Dermis microvascular lymphatic vessel endothelial cell (primary cell): ENCODE results near the gene NCAM2. TPM values are rescaled to one million over a fixed set of nuclear protein-coding genes. Genes with fewer than 3 reads are reported as not detected.

Experiments
- DNase-seq, 2 donors: peaks; one replicate each; pipeline versions ENCODE4 v3.0.0 to v3.0.0-alpha.2; 2010; ENCODE audit warnings: low read depth in 2 of 2
- total RNA-seq: library from RNA; depleted of rRNA; stranded (reverse); fragments of >200 nt; gene quantifications from 2 replicates; pipeline ENCODE4 v1.2.1, GENCODE V29; 2014

The NCAM2 gene
- total RNA-seq, 1 donor from 2014 or later = 0.13 TPM

GRCh38 chr21:21175798-21176334 lies 177.7 kb downstream of the NCAM2 start:
- no peak for DNase-seq

- DNase-seq = no peak
Observed at GRCh38 chr21:21177353-21177986, 179.3 kb downstream of the NCAM2 start.

DNA sequence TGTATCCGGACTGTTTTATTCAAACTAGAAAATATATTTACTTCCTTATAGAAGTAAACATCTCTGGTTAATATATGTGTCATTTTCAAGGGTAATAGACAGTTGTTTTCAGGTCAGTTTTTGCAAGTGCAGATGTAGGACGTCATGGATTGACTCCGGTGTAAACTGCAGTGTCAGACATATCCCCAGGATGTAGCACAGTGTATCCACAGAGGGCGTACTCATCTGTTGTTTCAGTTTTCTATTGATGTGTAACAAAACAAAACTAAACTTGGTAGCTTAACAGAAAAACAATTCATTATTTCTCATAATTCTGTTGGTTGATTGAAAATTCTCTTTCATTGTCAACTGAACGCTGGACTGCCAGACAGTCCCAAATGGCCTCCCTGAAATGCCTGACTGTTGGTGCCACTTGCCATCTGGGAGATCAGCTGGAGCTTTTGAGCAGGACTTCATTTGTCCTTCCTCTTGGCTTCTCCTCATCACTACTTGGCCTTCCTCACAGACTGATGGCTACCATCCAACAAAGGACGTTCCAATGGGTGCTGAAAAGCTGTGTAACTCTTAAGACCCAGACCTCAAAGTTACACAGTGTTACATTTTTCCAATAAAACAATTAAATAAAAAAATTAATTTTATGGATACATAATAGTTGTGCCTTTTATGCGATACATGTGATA lies 181.6 kb downstream of the NCAM2 start:
- DNase-seq = no peak

DNA sequence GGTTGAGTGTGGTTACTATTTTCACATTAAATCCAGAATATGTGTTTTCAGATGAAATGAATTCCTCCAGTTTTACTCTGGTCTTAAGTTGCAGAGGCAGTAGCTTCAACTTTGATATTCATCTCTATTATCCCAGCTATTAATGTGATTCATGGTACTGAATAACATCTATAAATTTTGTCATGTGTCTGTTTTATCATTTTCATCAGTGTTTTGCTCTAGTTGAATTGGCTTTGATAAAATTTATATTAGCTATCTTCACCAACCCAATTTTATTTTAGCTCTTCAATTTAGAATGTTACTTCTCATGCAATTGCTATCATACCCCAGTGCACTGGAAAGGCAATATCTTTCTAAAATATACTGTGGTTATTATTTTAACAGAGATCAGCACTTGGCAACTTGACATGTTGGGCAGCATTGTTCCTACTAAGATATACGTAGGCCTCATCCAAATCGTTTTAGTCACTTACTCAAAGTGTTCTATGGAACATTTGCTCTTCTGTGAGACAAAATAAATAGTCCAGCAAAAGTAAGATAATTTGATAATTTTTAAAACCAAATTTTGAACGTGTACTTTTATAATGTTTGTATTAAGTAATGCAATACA lies 184.3 kb downstream of the NCAM2 start:
- no peak for DNase-seq

DNA sequence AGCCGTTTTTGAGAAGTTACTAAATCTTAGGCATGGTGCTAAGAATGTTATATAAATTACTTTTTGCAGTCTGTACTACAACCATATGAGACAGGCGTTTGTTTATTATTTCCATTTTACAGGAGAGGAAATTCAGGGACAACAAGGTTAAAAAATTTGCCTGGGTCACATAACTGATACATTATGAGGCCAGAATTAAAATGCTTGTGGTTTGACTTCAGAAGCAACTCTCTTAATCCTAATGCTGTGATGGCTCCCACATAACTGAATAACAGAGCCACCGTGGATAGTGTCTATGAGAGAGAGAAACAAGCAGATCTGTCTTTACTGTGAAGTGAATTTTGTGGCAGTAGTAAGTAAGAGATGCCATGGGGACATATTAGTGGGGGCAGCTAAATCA lies 184.9 kb downstream of the NCAM2 start:
- DNase-seq = no peak

DNA sequence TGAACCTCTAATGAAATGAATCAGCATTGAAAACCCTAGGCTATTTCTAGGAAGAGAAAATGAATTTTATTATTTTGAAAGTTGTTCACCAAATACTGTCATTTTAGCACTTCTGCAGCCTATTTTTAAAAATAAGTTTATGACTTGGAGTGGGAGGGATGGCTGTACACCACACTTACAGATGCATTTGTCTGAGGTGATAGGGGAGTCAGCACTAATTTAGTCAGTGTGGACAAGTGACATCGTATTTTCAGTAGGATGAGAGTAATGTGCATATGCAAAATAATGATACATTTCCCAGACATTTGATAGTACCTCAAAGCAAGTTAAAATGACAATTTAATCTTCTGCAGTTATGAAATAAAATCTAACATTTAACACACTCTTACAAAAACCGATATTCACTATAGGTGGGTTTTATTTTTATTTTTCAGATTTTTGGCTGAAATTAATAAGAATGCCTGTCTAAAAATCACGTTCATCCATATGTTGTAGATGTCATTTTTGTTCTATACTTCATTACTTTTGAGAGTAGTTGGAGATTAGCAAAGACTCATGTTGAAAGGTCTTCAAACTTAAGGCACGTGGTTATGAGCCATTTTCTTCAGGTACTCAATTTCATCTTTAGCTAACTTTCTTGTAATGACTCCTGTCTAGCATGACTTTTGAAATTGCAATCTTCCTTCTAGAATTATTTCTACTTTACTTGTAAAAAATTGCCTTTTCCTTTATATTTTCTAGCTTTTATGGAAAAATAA lies 186.7 kb downstream of the NCAM2 start:
- no peak for DNase-seq

DNA sequence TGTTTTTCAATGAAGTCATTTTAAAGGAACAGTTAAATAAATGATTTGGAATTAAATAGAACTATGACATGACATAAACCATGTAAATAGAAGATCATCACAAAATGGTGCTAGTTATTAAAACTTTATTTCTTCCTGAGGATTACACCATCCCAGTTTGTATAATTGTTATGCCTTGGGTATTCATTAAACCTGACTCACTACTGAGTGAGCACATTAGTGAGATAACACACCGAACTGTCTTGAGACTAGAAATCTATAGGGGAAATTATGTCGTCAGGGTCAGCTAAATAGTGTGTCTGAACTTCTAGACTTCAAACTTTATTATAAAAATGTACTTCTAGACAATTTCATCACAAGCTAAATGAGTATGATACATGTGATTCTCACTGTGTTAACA lies 189.4 kb downstream of the NCAM2 start:
- DNase-seq = no peak

- DNase-seq = no peak
Observed at GRCh38 chr21:21188513-21189195, 190.4 kb downstream of the NCAM2 start.

GRCh38 chr21:21195417-21195943 lies 197.3 kb downstream of the NCAM2 start:
- no peak for DNase-seq

DNA sequence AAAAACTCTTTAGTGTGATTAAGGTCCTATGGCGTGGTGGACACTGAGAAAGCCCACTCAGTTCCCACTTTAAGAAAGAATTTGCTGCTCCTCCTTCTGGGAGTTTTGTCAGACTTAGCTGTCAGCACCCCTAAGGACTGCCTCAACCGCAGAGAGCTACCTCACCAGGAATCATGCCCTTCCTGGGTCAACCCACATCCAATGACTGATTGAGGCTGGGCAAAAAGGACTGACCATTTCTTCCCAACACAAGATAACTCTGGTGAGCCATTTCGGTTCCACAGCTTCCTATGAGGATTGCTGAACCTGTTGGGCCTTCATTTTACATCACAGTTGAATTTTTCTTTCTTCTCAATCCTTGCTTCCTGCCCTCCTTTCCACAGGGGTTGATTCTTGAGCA lies 197.9 kb downstream of the NCAM2 start:
- no peak for DNase-seq

GRCh38 chr21:21196848-21197247 lies 198.6 kb downstream of the NCAM2 start:
- DNase-seq = no peak

- no peak for DNase-seq
Observed at GRCh38 chr21:21199342-21200102, 201.3 kb downstream of the NCAM2 start.

DNA sequence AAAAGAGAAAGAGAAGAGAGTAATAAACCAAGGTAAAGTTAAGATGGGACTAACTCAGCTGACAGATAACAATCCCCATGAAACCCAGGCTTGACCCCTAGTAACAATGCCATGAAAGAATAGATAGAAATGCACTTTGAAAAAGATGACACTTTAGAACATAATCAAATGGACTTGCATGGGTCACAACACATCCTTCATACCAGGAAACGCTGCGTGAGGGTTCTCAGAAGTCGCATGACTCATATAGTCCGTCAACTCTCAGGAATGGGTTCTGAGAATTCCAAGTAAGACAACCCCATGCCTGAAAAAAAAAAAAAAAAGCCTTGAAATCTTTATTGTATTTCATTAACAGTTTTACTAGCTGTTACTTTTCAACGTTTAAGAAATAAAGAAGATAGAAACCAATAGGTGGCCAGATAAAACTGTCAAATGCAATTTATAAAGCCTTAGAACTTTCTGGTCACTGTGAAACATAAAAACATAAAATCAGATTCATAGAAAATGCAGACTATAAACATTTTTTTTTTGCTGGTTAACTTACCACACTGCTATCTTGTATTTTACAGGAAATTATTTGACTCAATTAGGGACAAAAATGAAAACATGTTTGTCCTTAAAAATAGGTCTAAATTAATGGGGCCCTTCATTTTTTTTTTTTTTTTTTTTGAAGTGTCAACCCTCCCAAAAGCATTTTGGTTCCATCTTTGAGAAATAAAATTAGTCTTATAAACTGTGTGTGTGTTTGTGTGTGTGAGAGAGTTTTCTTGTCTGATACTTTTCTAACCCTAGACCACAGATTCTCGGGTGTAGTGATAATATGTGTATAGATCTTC lies 202.1 kb downstream of the NCAM2 start:
- no peak for DNase-seq

DNA sequence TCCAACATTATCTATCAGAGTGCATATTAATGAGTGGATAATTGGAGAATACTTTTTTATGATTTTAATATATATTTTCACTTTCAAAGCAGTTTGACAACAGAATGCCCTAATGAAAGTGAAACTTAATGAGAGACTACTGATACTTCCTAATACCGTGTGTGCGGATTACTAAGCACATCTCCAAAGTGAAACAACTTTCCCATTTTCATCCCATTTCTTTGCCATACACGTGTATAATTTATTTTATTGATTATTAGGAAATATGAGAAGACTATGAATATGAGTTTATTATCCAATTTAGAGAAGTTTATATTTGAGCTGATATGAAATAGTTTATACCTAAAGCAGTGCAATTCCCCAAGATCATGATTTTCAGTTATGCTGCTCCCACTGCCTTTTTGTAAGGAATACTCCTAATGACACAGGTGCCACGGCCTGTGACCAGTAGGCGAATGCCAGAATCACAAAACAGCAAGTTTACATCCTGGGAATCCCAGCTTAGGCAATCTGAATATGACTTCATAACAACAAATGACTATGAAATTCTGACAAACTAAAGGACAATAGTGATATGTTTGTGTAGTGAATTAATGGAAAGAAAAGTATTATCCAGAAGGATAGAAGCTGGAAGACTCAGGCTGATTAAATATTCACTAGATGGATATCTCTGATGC lies 202.9 kb downstream of the NCAM2 start:
- no peak for DNase-seq

DNA sequence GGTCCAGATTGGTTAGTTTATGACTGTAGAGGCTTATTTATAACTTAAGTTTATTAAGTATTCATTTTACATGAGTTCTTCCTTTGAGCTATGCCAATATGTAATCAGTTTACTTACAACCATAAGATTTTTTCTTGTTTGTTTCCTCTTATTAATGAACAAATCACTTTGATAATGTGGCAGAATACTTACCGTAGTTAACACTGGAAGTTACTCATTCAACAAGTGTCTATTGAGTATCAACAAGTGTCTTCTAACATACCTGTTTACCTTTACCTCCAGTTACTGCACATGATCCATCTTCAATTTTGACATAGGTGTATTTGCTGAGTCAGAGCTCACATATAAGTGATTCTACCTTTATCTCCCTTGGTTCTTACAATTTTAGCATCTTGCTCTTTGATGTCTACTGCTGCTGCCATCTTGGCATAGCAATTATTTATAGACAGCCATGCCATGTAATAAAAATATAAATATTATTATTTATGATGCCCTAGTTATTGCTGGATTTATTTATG lies 205.7 kb downstream of the NCAM2 start:
- no peak for DNase-seq

- no peak for DNase-seq
Observed at GRCh38 chr21:21204366-21204996, 206.3 kb downstream of the NCAM2 start.

DNA sequence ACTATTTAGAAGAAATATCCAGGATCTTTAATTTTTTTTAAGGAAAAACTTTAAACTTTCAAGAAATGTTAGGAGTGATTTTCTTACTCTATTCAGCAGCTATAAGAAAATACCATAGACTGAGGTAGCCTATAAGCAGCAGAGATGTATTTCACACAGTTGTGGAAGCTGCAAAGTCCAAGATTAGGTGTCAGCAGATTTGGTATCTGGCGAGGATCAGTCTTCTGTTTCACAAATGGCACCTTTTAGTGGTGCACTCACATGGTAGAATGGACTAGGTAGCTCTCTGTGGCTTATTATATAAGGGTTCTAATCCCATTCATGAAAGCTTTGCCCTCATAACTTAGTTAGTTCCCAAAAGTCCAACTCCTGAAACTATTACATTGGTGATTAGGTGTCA lies 207.4 kb downstream of the NCAM2 start:
- no peak for DNase-seq

DNA sequence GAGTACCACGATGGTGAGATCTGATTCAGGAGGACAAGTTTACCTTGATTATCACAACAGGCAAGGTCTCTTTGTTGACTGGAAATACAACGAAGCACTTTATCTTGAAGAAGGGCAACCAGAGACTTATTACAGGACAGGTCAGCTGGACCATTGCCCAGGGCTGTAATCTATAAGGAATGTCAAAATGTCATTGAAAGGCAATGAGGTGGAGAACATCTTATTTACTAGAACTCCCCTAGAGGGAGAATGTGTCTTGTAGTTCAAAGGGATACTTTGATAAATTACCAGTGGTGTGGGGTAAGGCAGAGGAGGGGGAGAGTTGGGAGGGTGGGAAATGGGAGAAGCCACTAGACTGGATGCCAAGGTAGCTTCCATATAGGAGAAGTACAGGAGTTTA lies 212.3 kb downstream of the NCAM2 start:
- DNase-seq = no peak
